HG03060 (cell line): ENCODE measurements around the gene HIPK1.
"Not testable (repeated sequence)": the region's sequence is repeated elsewhere in the genome, so short reads cannot be mapped to it uniquely, and the experiment has no call there.

ENCODE experiments used
- ATAC-seq: cut with Tn5 transposase; IDR thresholded peaks from one replicate; pipeline ENCODE4 v1.9.1; 2021; ENCODE audit warnings: low read depth, moderate number of reproducible peaks; ENCODE audit not compliant: unreplicated experiment

The HIPK1 gene

DNA sequence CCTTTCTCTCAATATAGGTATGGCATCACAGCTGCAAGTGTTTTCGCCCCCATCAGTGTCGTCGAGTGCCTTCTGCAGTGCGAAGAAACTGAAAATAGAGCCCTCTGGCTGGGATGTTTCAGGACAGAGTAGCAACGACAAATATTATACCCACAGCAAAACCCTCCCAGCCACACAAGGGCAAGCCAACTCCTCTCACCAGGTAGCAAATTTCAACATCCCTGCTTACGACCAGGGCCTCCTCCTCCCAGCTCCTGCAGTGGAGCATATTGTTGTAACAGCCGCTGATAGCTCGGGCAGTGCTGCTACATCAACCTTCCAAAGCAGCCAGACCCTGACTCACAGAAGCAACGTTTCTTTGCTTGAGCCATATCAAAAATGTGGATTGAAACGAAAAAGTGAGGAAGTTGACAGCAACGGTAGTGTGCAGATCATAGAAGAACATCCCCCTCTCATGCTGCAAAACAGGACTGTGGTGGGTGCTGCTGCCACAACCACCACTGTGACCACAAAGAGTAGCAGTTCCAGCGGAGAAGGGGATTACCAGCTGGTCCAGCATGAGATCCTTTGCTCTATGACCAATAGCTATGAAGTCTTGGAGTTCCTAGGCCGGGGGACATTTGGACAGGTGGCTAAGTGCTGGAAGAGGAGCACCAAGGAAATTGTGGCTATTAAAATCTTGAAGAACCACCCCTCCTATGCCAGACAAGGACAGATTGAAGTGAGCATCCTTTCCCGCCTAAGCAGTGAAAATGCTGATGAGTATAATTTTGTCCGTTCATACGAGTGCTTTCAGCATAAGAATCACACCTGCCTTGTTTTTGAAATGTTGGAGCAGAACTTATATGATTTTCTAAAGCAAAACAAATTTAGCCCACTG, 11.5 kb downstream of the HIPK1 start:
- ATAC-seq: no peak

DNA sequence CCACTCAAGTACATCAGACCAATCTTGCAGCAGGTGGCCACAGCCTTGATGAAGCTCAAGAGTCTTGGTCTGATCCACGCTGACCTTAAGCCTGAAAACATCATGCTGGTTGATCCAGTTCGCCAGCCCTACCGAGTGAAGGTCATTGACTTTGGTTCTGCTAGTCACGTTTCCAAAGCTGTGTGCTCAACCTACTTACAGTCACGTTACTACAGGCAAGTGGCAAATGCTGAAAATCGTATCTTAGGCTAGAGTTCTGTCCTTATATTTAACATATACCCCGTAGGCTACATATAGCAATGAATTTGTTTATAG, 12.1 kb downstream of the HIPK1 start:
- no peak for ATAC-seq

DNA sequence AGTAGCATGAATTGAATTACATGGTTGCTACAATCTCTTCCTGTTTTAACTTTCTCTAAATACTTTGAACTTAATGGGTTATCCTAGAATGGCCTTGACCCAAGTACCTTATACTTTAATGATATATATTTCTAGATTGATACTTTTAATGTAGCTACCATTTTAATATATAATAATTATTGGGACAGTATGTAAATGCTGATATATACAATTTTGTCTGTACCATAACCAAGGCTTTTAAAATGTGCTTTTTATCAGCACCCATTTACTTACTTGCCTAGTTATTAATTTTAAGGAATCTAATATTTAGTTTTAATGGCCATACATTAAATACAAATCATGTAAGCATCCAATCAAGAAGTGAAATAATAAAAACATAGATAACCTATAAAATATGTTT, 13.4 kb downstream of the HIPK1 start:
- no peak for ATAC-seq

DNA sequence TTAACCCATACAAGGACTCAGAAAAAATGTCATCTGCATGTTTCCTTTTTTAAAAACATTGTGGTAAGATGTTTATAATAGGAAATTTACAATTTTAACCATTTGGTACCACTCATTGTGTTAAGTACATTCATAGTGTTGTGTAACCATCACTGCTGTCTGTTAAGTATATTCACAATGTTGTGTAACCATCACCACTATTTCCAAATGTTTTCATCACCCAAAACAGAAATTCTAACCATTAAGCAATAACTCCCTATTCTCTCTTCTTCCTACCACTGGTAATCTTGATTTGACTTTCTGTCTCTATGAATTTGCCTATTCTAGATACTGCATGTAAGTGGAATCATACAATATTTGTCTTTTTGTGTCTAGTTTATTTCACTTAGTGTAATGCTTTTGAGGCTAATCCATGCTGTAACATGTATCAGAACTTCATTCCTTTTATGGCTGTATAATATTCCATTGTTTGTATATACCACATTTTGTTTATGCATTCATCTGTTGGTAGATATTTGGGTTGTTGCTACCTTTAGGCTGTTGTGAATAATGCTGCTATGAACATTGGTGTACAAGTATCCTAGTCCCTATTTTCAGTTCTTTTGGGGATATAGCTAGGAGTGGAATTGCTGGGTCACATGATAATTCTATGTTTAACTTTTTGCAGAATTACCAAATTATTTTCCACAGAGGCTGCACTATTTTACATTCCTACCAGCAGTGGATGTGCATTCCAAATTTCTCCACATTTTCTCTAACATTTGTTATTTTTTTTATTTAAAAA, 14.1 kb downstream of the HIPK1 start:
- no peak for ATAC-seq

GRCh38 chr1:113945329-113945728, 16.2 kb downstream of the HIPK1 start:
- no peak for ATAC-seq

DNA sequence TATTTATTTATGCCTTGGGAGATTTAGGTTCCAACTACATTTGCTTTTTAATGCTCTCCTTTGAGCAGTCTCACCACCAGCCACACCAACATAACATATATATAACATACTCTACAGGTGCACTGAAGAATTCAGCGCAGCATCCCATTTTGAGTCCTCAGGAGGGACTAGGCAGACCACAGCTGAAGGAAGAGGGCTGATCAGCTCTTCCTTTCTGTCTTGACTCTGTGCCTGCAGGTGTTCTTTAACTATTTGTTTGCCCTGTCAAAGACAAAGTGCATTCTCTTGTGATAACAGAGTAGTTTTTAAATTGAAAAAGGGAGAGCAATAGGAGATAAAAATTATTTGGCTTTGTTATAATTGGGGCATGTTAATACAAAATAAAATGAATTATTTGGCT, 17.0 kb downstream of the HIPK1 start:
- ATAC-seq: no peak

GRCh38 chr1:113946678-113947387, 17.7 kb downstream of the HIPK1 start:
- no peak for ATAC-seq

GRCh38 chr1:113947388-113948107, 18.4 kb downstream of the HIPK1 start:
- no peak for ATAC-seq

DNA sequence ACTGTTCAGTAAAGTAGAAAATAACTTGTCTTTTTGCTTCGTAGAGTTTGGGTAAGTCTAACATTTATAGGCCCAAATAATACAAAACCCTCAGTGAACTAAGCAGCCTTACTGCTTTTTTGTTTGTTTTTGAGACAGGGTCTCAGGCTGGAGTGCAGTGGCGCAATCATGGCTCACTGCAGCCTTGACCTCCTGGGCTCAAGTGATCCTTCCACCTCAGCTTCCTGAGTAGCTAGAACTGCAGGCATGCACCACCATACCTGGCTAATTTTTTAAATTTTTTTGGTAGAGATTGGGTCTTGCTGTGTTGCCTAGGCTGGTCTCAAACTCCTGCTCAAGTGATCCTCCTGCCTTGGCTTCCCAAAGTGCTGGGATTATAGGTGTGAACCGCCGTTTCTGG, 19.0 kb downstream of the HIPK1 start:
- ATAC-seq: not testable (repeated sequence)

GRCh38 chr1:113949007-113949406, 19.9 kb downstream of the HIPK1 start:
- no peak for ATAC-seq

DNA sequence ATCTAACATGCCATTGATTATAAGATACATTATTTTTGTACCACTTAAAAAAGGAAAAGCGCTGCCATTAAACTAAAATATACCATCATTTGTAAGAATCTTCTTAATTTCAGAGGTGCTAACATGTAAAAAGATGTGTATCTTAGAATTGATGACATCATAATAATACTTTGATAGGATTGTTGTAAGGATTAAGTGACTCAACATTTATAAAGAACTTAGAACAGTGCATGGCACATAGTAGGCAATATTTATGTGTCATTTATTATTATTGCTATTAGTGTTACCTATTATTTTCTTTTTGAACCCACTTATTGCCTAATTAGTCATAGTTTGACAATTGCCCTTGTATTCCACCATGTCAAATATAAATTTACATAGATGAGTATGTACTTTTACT, 21.8 kb downstream of the HIPK1 start:
- no peak for ATAC-seq

DNA sequence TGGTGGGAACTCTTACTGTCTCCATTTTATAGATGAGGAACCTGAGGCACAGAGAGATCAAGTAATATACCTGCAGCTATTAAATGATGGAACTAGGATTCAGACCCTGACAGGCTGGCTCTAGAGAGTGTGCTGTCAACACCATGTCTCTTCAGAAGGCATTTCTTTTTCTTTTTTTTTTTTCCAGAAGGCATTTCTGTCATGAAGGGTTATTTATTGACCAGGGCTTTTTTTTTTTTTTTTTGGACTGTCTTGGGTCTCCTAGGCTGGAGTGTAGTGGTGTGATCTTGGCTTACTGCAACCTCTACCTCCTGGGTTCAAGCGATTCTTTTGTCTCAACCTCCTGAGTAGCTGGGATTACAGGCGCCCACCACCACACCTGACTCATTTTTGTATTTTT, 22.6 kb downstream of the HIPK1 start:
- no peak for ATAC-seq

GRCh38 chr1:113957984-113958383, 28.9 kb downstream of the HIPK1 start:
- ATAC-seq: no peak

- no peak for ATAC-seq
These were observed 29.6 kb downstream of the HIPK1 start for GRCh38 chr1:113958691-113959090.

DNA sequence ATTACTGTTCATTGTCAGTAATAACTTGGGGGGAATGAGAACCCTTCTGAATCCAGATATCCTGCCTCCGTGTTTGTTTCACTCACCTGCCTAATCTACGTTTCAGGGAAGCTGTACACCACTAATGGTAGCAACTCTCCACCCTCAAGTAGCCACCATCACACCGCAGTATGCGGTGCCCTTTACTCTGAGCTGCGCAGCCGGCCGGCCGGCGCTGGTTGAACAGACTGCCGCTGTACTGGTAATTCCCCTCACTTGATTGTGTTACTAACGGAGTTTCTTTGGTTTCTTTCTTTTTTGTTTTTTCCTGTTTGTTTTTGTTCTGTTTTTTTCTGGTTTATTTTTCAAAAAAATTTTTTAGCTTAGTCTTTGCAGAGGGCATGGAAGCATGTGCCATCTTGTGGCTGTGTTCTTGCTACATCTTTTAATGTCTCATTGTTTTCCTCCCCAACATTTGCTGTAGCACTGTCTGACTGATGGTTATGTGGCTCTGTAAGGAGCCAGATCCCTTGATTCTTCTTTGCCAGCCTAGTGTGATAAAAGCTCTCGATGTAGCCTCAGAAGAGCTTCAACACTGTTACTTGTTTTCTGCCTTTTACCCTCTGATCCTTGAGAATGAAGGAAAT, 34.3 kb downstream of the HIPK1 start:
- no peak for ATAC-seq

- no peak for ATAC-seq
These were observed 36.7 kb downstream of the HIPK1 start for GRCh38 chr1:113965703-113966412.

GRCh38 chr1:113972954-113973353, 43.8 kb downstream of the HIPK1 start:
- ATAC-seq: no peak

GRCh38 chr1:113975211-113975895, 46.2 kb downstream of the HIPK1 start:
- no peak for ATAC-seq
